ENCODE measurements around the gene LMO3. TPM values are rescaled to one million over a fixed set of nuclear protein-coding genes. Genes with fewer than 3 reads are reported as not detected.

Gene LMO3
- total RNA-seq, 1 experiment from 2014 or later: 0.34 TPM

DNA sequence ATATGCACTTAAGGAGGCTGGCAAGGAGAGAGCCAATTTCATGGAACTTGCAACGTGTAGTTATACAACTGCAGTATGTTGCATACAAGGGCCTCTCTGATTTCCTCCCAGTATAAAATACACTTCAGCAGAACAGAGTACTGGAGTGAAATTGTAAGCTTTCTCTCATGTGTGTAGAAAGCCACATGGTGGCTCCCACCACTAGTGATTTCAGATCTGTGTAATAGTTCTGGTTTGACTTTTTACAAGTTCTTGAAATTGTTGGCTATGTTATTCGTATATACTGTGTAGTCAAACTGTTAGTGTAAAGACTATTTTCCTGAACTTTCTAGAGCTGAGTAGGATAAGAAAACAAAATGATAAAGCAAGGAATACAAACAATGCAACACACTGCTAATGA, 16.4 kb upstream of the LMO3 start:
- intact Hi-C loops (cut with micrococcal nuclease): no loop called here
- H4K20me1 ChIP-seq (ENCODE audit: insufficient read depth): no peaks in the 10 kb centered on the region
- no peak for ATAC-seq
- H3K4me1 ChIP-seq (ENCODE audit: control insufficient read depth in 1 of 2, insufficient read depth in 2 of 2, low read length in 2 of 2): no peaks in the 10 kb centered on the region
- H3K4me2 ChIP-seq (ENCODE audit: low read length): no peak overlapping the region
- BruUV-seq (replicated peaks): no TSS peak
- POLR2A ChIA-PET: no interaction called here
- H3K4me3 ChIP-seq (replicated peaks in 1 of 2; ENCODE audit: low read depth in 1 of 2, low read length in 2 of 2): no peak overlapping the region
- no peaks in the 10 kb centered on the region for H3K9me3 ChIP-seq (ENCODE audit: control insufficient read depth in 1 of 2, insufficient read depth in 1 of 2, low read depth in 1 of 2, low read length in 2 of 2)
- DNase-seq (ENCODE audit: low read depth, low spot score): no peak
- H3K9ac ChIP-seq (ENCODE audit: low read length): no peak overlapping the region
- no peak for TF ChIP-seq RAD21 (IDR thresholded peaks at IDR 0.05; ENCODE audit: low read depth)
- H3K27ac ChIP-seq (ENCODE audit: low read depth, low read length): no peak overlapping the region
- CTCF ChIA-PET: no interaction called here
- RAD21 ChIA-PET (ENCODE audit: low non-redundant PET in 1 of 2, low total read pairs in 2 of 2, uncharacterized antibody in 2 of 2, unreplicated experiment in 2 of 2): interaction anchor here in 1 of 2 experiments (0.6 kb wide), 1 partner anchor 222 kb away, joined by 3 read pairs; no protein-coding TSS in a partner anchor
- H3K27me3 ChIP-seq (ENCODE audit: insufficient read depth, low read length): no peaks in the 10 kb centered on the region
- H3K79me2 ChIP-seq (ENCODE audit: insufficient read depth, low read length): no peaks in the 10 kb centered on the region
- no peaks in the 10 kb centered on the region for H3K36me3 ChIP-seq (ENCODE audit: control insufficient read depth in 1 of 2, insufficient read depth in 2 of 2, low read length in 2 of 2)
- H3K9me2 ChIP-seq (ENCODE audit: insufficient read depth): no peaks in the 10 kb centered on the region
- H2AFZ ChIP-seq (ENCODE audit: low read depth, low read length, poor library complexity, severe bottlenecking): no peak overlapping the region

GRCh38 chr12:16619537-16619936, 13.6 kb upstream of the LMO3 start:
- CTCF ChIA-PET: no interaction called here
- H3K36me3 ChIP-seq (ENCODE audit: control insufficient read depth in 1 of 2, insufficient read depth in 2 of 2, low read length in 2 of 2): no peaks in the 10 kb centered on the region
- no peaks in the 10 kb centered on the region for H4K20me1 ChIP-seq (ENCODE audit: insufficient read depth)
- RAD21 ChIA-PET (ENCODE audit: low non-redundant PET in 1 of 2, low total read pairs in 2 of 2, uncharacterized antibody in 2 of 2, unreplicated experiment in 2 of 2): no interaction called here
- no peak for DNase-seq (ENCODE audit: low read depth, low spot score)
- intact Hi-C loops (cut with micrococcal nuclease): no loop called here
- POLR2A ChIA-PET: no interaction called here
- TF ChIP-seq CBX3 (IDR thresholded peaks at IDR 0.05; ENCODE audit: low read depth) (no peak), YY1 (IDR thresholded peaks at IDR 0.05; ENCODE audit: extremely low read depth, insufficient replicate concordance, low read depth, low read length) (no peak), EGR1 (IDR thresholded peaks at IDR 0.05; ENCODE audit: low read depth) (no peak), ELF1 (IDR thresholded peaks at IDR 0.05; ENCODE audit: borderline replicate concordance, low read depth) (no peak), TCF7L2 (IDR thresholded peaks at IDR 0.05; ENCODE audit: borderline replicate concordance, extremely low read depth, insufficient read depth, insufficient read length) (no peak), JUND (IDR thresholded peaks at IDR 0.05) (no peak), POLR2AphosphoS5 (IDR thresholded peaks at IDR 0.05; ENCODE audit: low read depth, low read length) (no peak), SP1 (IDR thresholded peaks at IDR 0.05; ENCODE audit: low read depth) (no peak), POLR2A (IDR thresholded peaks at IDR 0.05; ENCODE audit: borderline replicate concordance, extremely low read depth, insufficient read depth, insufficient read length) (no peak)
- TF ChIP-seq, protein P1, sequence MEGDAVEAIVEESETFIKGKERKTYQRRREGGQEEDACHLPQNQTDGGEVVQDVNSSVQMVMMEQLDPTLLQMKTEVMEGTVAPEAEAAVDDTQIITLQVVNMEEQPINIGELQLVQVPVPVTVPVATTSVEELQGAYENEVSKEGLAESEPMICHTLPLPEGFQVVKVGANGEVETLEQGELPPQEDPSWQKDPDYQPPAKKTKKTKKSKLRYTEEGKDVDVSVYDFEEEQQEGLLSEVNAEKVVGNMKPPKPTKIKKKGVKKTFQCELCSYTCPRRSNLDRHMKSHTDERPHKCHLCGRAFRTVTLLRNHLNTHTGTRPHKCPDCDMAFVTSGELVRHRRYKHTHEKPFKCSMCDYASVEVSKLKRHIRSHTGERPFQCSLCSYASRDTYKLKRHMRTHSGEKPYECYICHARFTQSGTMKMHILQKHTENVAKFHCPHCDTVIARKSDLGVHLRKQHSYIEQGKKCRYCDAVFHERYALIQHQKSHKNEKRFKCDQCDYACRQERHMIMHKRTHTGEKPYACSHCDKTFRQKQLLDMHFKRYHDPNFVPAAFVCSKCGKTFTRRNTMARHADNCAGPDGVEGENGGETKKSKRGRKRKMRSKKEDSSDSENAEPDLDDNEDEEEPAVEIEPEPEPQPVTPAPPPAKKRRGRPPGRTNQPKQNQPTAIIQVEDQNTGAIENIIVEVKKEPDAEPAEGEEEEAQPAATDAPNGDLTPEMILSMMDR (IDR thresholded peaks at IDR 0.05 in 2 of 3, conservative IDR thresholded peaks at IDR 0.05 in 1 of 3; ENCODE audit: borderline replicate concordance in 1 of 3, insufficient read depth in 1 of 3, low read depth in 2 of 3, low read length in 2 of 3): no peak
- H3K4me1 ChIP-seq (ENCODE audit: control insufficient read depth in 1 of 2, insufficient read depth in 2 of 2, low read length in 2 of 2): no peaks in the 10 kb centered on the region
- no peaks in the 10 kb centered on the region for H3K9me3 ChIP-seq (ENCODE audit: control insufficient read depth in 1 of 2, insufficient read depth in 1 of 2, low read depth in 1 of 2, low read length in 2 of 2)
- no peak overlapping the region for H3K4me3 ChIP-seq (replicated peaks in 1 of 2; ENCODE audit: low read depth in 1 of 2, low read length in 2 of 2)
- BruUV-seq (replicated peaks): no TSS peak
- H3K79me2 ChIP-seq (ENCODE audit: insufficient read depth, low read length): no peaks in the 10 kb centered on the region
- H2AFZ ChIP-seq (ENCODE audit: low read depth, low read length, poor library complexity, severe bottlenecking): no peak overlapping the region
- no peak for ATAC-seq
- H3K27ac ChIP-seq (ENCODE audit: low read depth, low read length): no peak overlapping the region
- no peak overlapping the region for H3K9ac ChIP-seq (ENCODE audit: low read length)
- H3K27me3 ChIP-seq (ENCODE audit: insufficient read depth, low read length): no peaks in the 10 kb centered on the region
- no peak overlapping the region for H3K4me2 ChIP-seq (ENCODE audit: low read length)
- H3K9me2 ChIP-seq (ENCODE audit: insufficient read depth): no peaks in the 10 kb centered on the region
